GM18507 (cell line): ENCODE measurements around the gene PDE6A.

Experiments
- DNase-seq: peaks from one replicate; pipeline ENCODE4 v3.0.0; 2011; ENCODE audit warnings: low read depth; ENCODE audit not compliant: insufficient read length; ENCODE audit errors: extremely low spot score
- FAIRE-seq: peaks from 2 replicates; lab custom pipeline; 2011; peaks lifted over from hg19 to GRCh38; lab: Jason Lieb, UNC

The PDE6A gene

GRCh38 chr5:149849280-149849965 lies 95.2 kb downstream of the PDE6A start:
- no peak for FAIRE-seq
- no peak for DNase-seq

- FAIRE-seq: no peak
- DNase-seq: no peak
Observed at GRCh38 chr5:149847611-149848010, 97.0 kb downstream of the PDE6A start.

- no peak for DNase-seq
- FAIRE-seq: no peak
Observed at GRCh38 chr5:149846021-149846420, 98.6 kb downstream of the PDE6A start.

GRCh38 chr5:149845601-149846000 lies 99.0 kb downstream of the PDE6A start:
- DNase-seq: no peak
- FAIRE-seq: no peak

- FAIRE-seq (no peak), DNase-seq (no peak)
Observed at GRCh38 chr5:149841851-149842793, 102.5 kb downstream of the PDE6A start.

GRCh38 chr5:149840226-149840825 lies 104.3 kb downstream of the PDE6A start:
- FAIRE-seq (no peak), DNase-seq (no peak)

GRCh38 chr5:149839761-149840160 lies 104.8 kb downstream of the PDE6A start:
- no peak for FAIRE-seq
- DNase-seq: no peak

GRCh38 chr5:149838881-149839739 lies 105.5 kb downstream of the PDE6A start:
- DNase-seq (no peak), FAIRE-seq (no peak)

GRCh38 chr5:149837680-149838269 lies 106.8 kb downstream of the PDE6A start:
- FAIRE-seq: no peak
- no peak for DNase-seq

GRCh38 chr5:149836451-149837139 lies 108.0 kb downstream of the PDE6A start:
- FAIRE-seq: no peak
- no peak for DNase-seq

GRCh38 chr5:149834246-149834855 lies 110.2 kb downstream of the PDE6A start:
- DNase-seq: peak; percentile 39
- peak; percentile 72 for FAIRE-seq

GRCh38 chr5:149833116-149833827 lies 111.3 kb downstream of the PDE6A start:
- FAIRE-seq: no peak
- no peak for DNase-seq

- no peak for DNase-seq
- no peak for FAIRE-seq
Observed at GRCh38 chr5:149832636-149833035, 112.0 kb downstream of the PDE6A start.

GRCh38 chr5:149831492-149831891 lies 113.1 kb downstream of the PDE6A start:
- FAIRE-seq (peak; percentile 81), DNase-seq (peak; percentile 38)

- FAIRE-seq: no peak
- no peak for DNase-seq
Observed at GRCh38 chr5:149830579-149830978, 114.0 kb downstream of the PDE6A start.

- DNase-seq (no peak), FAIRE-seq (no peak)
Observed at GRCh38 chr5:149829954-149830353, 114.6 kb downstream of the PDE6A start.

- FAIRE-seq (peak; percentile 90), DNase-seq (peak; percentile 67)
Observed at GRCh38 chr5:149828161-149829011, 116.2 kb downstream of the PDE6A start.
